CD4-positive, alpha-beta memory T cell (primary cell): ENCODE data around the gene CABLES1. TPM values are rescaled to one million over a fixed set of nuclear protein-coding genes. Genes with fewer than 3 reads are reported as not detected.

Experiments used
- CTCF ChIA-PET: fragments of 350-600 bp; sonication (Branson Sonifier 250); formaldehyde crosslinking; loops from one replicate; lab custom pipeline; 2021; ENCODE audit warnings: inconsistent platforms; ENCODE audit not compliant: partially characterized antibody; lab: Charles Lee
- POLR2A ChIA-PET: fragments of 350-600 bp; sonication (Branson Sonifier 250); formaldehyde crosslinking; loops from one replicate; lab custom pipeline; 2021; ENCODE audit not compliant: partially characterized antibody; lab: Charles Lee
- DNase-seq, 5 donors: peaks; one replicate each; pipeline versions ENCODE4 v3.0.0 to v3.0.0-alpha.2; 2020 to 2022; ENCODE audit warnings: mixed read lengths in 1 of 5
- H3K27ac ChIP-seq: one replicate; pipeline ENCODE4 v1.7.0; 2013; ENCODE audit warnings: low read depth, low read length
- H3K27me3 ChIP-seq: 2 replicates; pipeline ENCODE4 v1.7.0; 2013; ENCODE audit warnings: mild to moderate bottlenecking, low read length, moderate library complexity; ENCODE audit not compliant: insufficient read depth
- H3K36me3 ChIP-seq: 2 replicates; pipeline ENCODE4 v1.7.0; 2013; ENCODE audit warnings: mild to moderate bottlenecking, low read length, moderate library complexity; ENCODE audit not compliant: insufficient read depth
- H3K4me1 ChIP-seq: 2 replicates; pipeline ENCODE4 v1.7.0; 2013; ENCODE audit warnings: mild to moderate bottlenecking, low read length, moderate library complexity; ENCODE audit not compliant: insufficient read depth
- H3K4me3 ChIP-seq, 2 donors: one replicate each; pipeline ENCODE4 v1.7.0; 2013; ENCODE audit warnings: low read length in 2 of 2, mild to moderate bottlenecking in 1 of 2
- H3K9me3 ChIP-seq, 2 donors: one replicate each; pipeline ENCODE4 v1.7.0; 2013; ENCODE audit warnings: low read length in 2 of 2, control low read depth in 1 of 2; ENCODE audit not compliant: control insufficient read depth in 1 of 2
- H3K27ac Mint-ChIP-seq, 7 donors: one replicate each; pipeline ENCODE4 v1.8.0; 2020 to 2021; ENCODE audit warnings: mixed read lengths in 7 of 7, mild to moderate bottlenecking in 6 of 7, inconsistent platforms in 3 of 7, moderate library complexity in 3 of 7
- H3K27me3 Mint-ChIP-seq, 2 donors: one replicate each; pipeline ENCODE4 v1.8.0; 2020 to 2021; ENCODE audit warnings: mixed read lengths in 2 of 2
- H3K36me3 Mint-ChIP-seq, 2 donors: one replicate each; pipeline ENCODE4 v1.8.0; 2020 to 2021; ENCODE audit warnings: mixed read lengths in 2 of 2, inconsistent platforms in 1 of 2, mild to moderate bottlenecking in 1 of 2
- H3K4me1 Mint-ChIP-seq, 4 donors: one replicate each; pipeline ENCODE4 v1.8.0; 2020 to 2021; ENCODE audit warnings: mixed read lengths in 4 of 4, mild to moderate bottlenecking in 1 of 4
- H3K4me3 Mint-ChIP-seq, 8 donors: one replicate each; pipeline ENCODE4 v1.8.0; 2020 to 2021; ENCODE audit warnings: mixed read lengths in 8 of 8, mild to moderate bottlenecking in 7 of 8, moderate library complexity in 6 of 8, inconsistent platforms in 3 of 8
- H3K9me3 Mint-ChIP-seq, 8 donors: one replicate each; pipeline ENCODE4 v1.8.0; 2020 to 2021; ENCODE audit warnings: mixed read lengths in 8 of 8, mild to moderate bottlenecking in 5 of 8, inconsistent platforms in 3 of 8, moderate library complexity in 1 of 8
- intact Hi-C: fragments of 100-400 bp; cut with micrococcal nuclease; formaldehyde crosslinking; loops from one replicate; pipeline ENCODE4 v1.15.1; 2023
- polyA plus RNA-seq, 2 donors: library from polyadenylated mRNA; unstranded; fragments of 300-500 nt; fragmentation: Illumina TruSeq; gene quantifications; one replicate each; pipeline ENCODE4 v1.2.3, GENCODE V29; 2021
- total RNA-seq, 2 experiments: library from RNA; stranded (reverse); gene quantifications; one replicate each; pipeline ENCODE4 v1.2.3, GENCODE V29; 2021

CABLES1 gene
- total and polyA plus RNA-seq, 4 experiments from 2014 or later: 0.15 TPM; not detected in 3

GRCh38 chr18:23198217-23198845 is 63.0 kb downstream of the CABLES1 start:
- no peak for DNase-seq
- POLR2A ChIA-PET: interaction anchor here (1.4 kb wide), 1 partner anchor 9 kb away, joined by 4 read pairs; no protein-coding TSS in a partner anchor
- Histone ChIP-seq H3K36me3 (no peaks in the 10 kb centered on the region), H3K27ac (no peak overlapping the region), H3K4me3 (no peak overlapping the region), H3K27me3 (no peaks in the 10 kb centered on the region), H3K4me1 (no peaks in the 10 kb centered on the region), H3K9me3 (no peaks in the 10 kb centered on the region)
- Mint-ChIP-seq H3K4me3 (no peak overlapping the region), H3K27me3 (peaks cover 3 to 5% of the 10 kb centered on the region in 2 donors), H3K4me1 (peaks cover 0 to 5% (median 4%) of the 10 kb centered on the region in 4 donors), H3K36me3 (no peaks in the 10 kb centered on the region), H3K27ac (no peak overlapping the region), H3K9me3 (peaks cover 0 to 3% (median 0%) of the 10 kb centered on the region in 8 donors)
- intact Hi-C loops: no loop called here
- CTCF ChIA-PET: interaction anchor here (0.7 kb wide), 1 partner anchor 99 kb away, joined by 3 read pairs; no protein-coding TSS in a partner anchor

GRCh38 chr18:23200756-23201155 is 65.5 kb downstream of the CABLES1 start:
- H3K27ac Mint-ChIP-seq: no peak overlapping the region
- H3K27me3 Mint-ChIP-seq: peaks cover 5 to 6% of the 10 kb centered on the region in 2 donors
- Histone ChIP-seq H3K4me1 (no peaks in the 10 kb centered on the region), H3K27me3 (no peaks in the 10 kb centered on the region), H3K27ac (no peak overlapping the region), H3K9me3 (no peaks in the 10 kb centered on the region), H3K36me3 (no peaks in the 10 kb centered on the region), H3K4me3 (no peak overlapping the region)
- H3K9me3 Mint-ChIP-seq: peaks cover 0 to 3% (median 0%) of the 10 kb centered on the region in 8 donors
- H3K4me3 Mint-ChIP-seq: no peak overlapping the region
- H3K36me3 Mint-ChIP-seq: no peaks in the 10 kb centered on the region
- POLR2A ChIA-PET: no interaction called here
- CTCF ChIA-PET: interaction anchor here (1.6 kb wide), 1 partner anchor 9 kb away, joined by 4 read pairs; no protein-coding TSS in a partner anchor
- peaks cover 0 to 5% (median 4%) of the 10 kb centered on the region in 4 donors for H3K4me1 Mint-ChIP-seq
- intact Hi-C loops: no loop called here
- no peak for DNase-seq

GRCh38 chr18:23201741-23202140 is 66.5 kb downstream of the CABLES1 start:
- H3K27ac Mint-ChIP-seq: no peak overlapping the region
- intact Hi-C loops: no loop called here
- H3K4me1 ChIP-seq: no peaks in the 10 kb centered on the region
- H3K36me3 Mint-ChIP-seq: no peaks in the 10 kb centered on the region
- ChIA-PET POLR2A (no interaction called here), CTCF (interaction anchor here (1.6 kb wide), 1 partner anchor 10 kb away, joined by 4 read pairs; no protein-coding TSS in a partner anchor)
- H3K9me3 ChIP-seq: no peaks in the 10 kb centered on the region
- H3K9me3 Mint-ChIP-seq: peaks cover 0 to 3% (median 0%) of the 10 kb centered on the region in 8 donors
- peaks cover 0 to 5% (median 4%) of the 10 kb centered on the region in 4 donors for H3K4me1 Mint-ChIP-seq
- no peak overlapping the region for H3K4me3 ChIP-seq
- no peak overlapping the region for H3K4me3 Mint-ChIP-seq
- H3K27me3 Mint-ChIP-seq: peaks cover 5 to 6% of the 10 kb centered on the region in 2 donors
- no peaks in the 10 kb centered on the region for H3K36me3 ChIP-seq
- H3K27ac ChIP-seq: no peak overlapping the region
- H3K27me3 ChIP-seq: no peaks in the 10 kb centered on the region
- DNase-seq: no peak

GRCh38 chr18:23203891-23204432 is 68.7 kb downstream of the CABLES1 start:
- H3K4me3 ChIP-seq: no peak overlapping the region
- intact Hi-C loops: no loop called here
- peaks cover 0 to 5% (median 4%) of the 10 kb centered on the region in 4 donors for H3K4me1 Mint-ChIP-seq
- no peaks in the 10 kb centered on the region for H3K4me1 ChIP-seq
- POLR2A ChIA-PET: no interaction called here
- H3K36me3 Mint-ChIP-seq: no peaks in the 10 kb centered on the region
- CTCF ChIA-PET: interaction anchor here (1.3 kb wide), 1 partner anchor 11 kb away, joined by 3 read pairs; no protein-coding TSS in a partner anchor
- DNase-seq: no peak
- no peaks in the 10 kb centered on the region for H3K27me3 ChIP-seq
- H3K27ac ChIP-seq: no peak overlapping the region
- no peak overlapping the region for H3K27ac Mint-ChIP-seq
- H3K4me3 Mint-ChIP-seq: no peak overlapping the region
- peaks cover 0 to 5% (median 0%) of the 10 kb centered on the region in 8 donors for H3K9me3 Mint-ChIP-seq
- peaks cover 1 to 11% of the 10 kb centered on the region in 2 donors for H3K27me3 Mint-ChIP-seq
- no peaks in the 10 kb centered on the region for H3K36me3 ChIP-seq
- no peaks in the 10 kb centered on the region for H3K9me3 ChIP-seq

GRCh38 chr18:23204589-23205235 is 69.4 kb downstream of the CABLES1 start:
- peaks cover 0 to 5% (median 4%) of the 10 kb centered on the region in 4 donors for H3K4me1 Mint-ChIP-seq
- peaks cover 1 to 11% of the 10 kb centered on the region in 2 donors for H3K27me3 Mint-ChIP-seq
- no peaks in the 10 kb centered on the region for H3K9me3 ChIP-seq
- CTCF ChIA-PET: interaction anchor here (1.3 kb wide), 1 partner anchor 10 kb away, joined by 3 read pairs; no protein-coding TSS in a partner anchor
- DNase-seq: no peak
- no peaks in the 10 kb centered on the region for H3K4me1 ChIP-seq
- no peak overlapping the region for H3K4me3 Mint-ChIP-seq
- no peak overlapping the region for H3K4me3 ChIP-seq
- H3K27ac ChIP-seq: no peak overlapping the region
- intact Hi-C loops: no loop called here
- no peak overlapping the region for H3K27ac Mint-ChIP-seq
- no peaks in the 10 kb centered on the region for H3K36me3 ChIP-seq
- POLR2A ChIA-PET: no interaction called here
- no peaks in the 10 kb centered on the region for H3K27me3 ChIP-seq
- peaks cover 0 to 7% (median 0%) of the 10 kb centered on the region in 8 donors for H3K9me3 Mint-ChIP-seq
- H3K36me3 Mint-ChIP-seq: no peaks in the 10 kb centered on the region

GRCh38 chr18:23205980-23206379 is 70.7 kb downstream of the CABLES1 start:
- DNase-seq: no peak
- CTCF ChIA-PET: no interaction called here
- no peaks in the 10 kb centered on the region for H3K36me3 ChIP-seq
- H3K36me3 Mint-ChIP-seq: no peaks in the 10 kb centered on the region
- H3K27me3 Mint-ChIP-seq: peaks cover 3 to 16% of the 10 kb centered on the region in 2 donors
- H3K9me3 ChIP-seq: no peaks in the 10 kb centered on the region
- H3K27ac Mint-ChIP-seq: no peak overlapping the region
- H3K27ac ChIP-seq: no peak overlapping the region
- intact Hi-C loops: no loop called here
- POLR2A ChIA-PET: no interaction called here
- peaks cover 0 to 5% (median 4%) of the 10 kb centered on the region in 4 donors for H3K4me1 Mint-ChIP-seq
- H3K9me3 Mint-ChIP-seq: peaks cover 0 to 7% (median 0%) of the 10 kb centered on the region in 8 donors
- no peak overlapping the region for H3K4me3 Mint-ChIP-seq
- H3K27me3 ChIP-seq: no peaks in the 10 kb centered on the region
- no peaks in the 10 kb centered on the region for H3K4me1 ChIP-seq
- H3K4me3 ChIP-seq: no peak overlapping the region
